ENCODE data around the gene STMP1. TPM values are rescaled to one million over a fixed set of nuclear protein-coding genes. Genes with fewer than 3 reads are reported as not detected.

Gene STMP1
- polyA plus RNA-seq, 1 of the 3 experiments (the other 2 are of a cell fraction), result 26.0 TPM

DNA sequence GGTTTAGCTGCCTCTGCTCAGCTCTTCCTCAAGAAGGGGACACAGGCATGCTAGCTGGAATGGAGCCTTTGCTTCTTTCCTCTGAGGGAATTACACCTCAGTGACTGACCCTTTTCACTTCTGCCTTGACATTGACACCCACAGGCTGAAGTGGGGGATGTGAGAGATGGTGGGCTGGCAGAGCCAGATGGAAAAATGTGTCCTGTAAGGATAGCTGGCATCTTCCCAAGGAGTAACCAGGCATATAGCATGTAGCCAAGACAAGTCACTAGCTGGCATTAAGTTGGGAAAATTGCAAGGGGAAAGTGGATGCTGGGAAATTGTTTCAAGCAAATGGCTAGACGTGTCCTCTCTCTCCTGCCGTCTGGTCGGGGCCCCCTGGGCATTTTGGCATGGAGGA is 19.9 kb downstream of the STMP1 start:
- POLR2A ChIA-PET, result interaction anchor here (0.6 to 0.8 kb wide), 2 partner anchors 15 to 25 kb away, joined by 3 to 4 read pairs; no protein-coding TSS in a partner anchor
- WGBS (ENCODE audit: low lambda C conversion rate), result 65% methylated on average over 3 of the region's 3 CpGs

DNA sequence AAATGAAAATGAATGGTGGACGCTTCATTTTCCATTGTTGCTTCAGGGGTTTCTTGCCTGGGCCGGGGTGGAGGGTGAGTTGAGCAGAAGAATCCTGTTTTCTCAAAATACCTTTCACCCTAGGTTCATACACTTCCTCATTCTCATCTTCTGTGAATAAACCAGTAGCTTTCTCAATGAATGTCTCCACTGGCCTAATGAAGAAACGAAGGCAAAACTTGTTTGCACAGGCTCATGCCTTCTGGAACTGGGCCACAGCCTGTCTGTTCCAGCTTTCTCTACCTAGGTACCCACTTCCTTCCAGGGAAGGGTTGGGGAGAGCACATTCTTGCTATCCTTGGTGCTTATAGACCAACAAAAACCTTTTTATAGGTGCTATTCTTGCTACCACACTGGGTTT is 21.3 kb downstream of the STMP1 start:
- no peaks in the 10 kb centered on the region for H3K9me2 ChIP-seq
- peak overlapping the region; percentile 56 for H3K4me2 ChIP-seq
- 0 out of 4 replicates have a peak overlapping the region, but pooled peaks of 1 of the 2 experiments have one; percentile 1 for H3K4me3 ChIP-seq (ENCODE audit: low read depth in 2 of 2, low read length in 1 of 2)
- no peak for DNase-seq
- no peaks in the 10 kb centered on the region for H3K9me3 ChIP-seq
- peak overlapping the region; percentile 16; the same call in 1 of the 2 replicates for H3K9ac ChIP-seq
- peaks cover 41 to 44% of the 10 kb centered on the region in 2 experiments for H3K4me1 ChIP-seq (ENCODE audit: control insufficient read depth in 1 of 2, insufficient read depth in 2 of 2, low read depth in 1 of 2, low read length in 1 of 2)
- 93% methylated on average over 3 of the region's 3 CpGs for WGBS (ENCODE audit: low lambda C conversion rate)
- ChIA-PET POLR2A (interaction anchor here (1.1 kb wide), 1 partner anchor 373 kb away, joined by 3 read pairs; no protein-coding TSS in a partner anchor), CTCF (interaction anchor here (0.6 to 2.3 kb wide), 4 partner anchors 7 to 54 kb away, joined by 3 to 15 read pairs (median 4); no protein-coding TSS in a partner anchor)
- H3K36me3 ChIP-seq (replicated peaks in 1 of 2; ENCODE audit: control insufficient read depth in 1 of 2, insufficient read depth in 2 of 2, low read length in 1 of 2), result peaks cover 5 to 22% of the 10 kb centered on the region in 2 experiments
- no peaks in the 10 kb centered on the region; the same call in 1 of the 2 replicates for H4K20me1 ChIP-seq (ENCODE audit: insufficient read depth)
- H3K79me2 ChIP-seq (ENCODE audit: insufficient read depth), result peaks cover 98% of the 10 kb centered on the region
- no peaks in the 10 kb centered on the region for H3K27me3 ChIP-seq (ENCODE audit: insufficient read depth)
- peak overlapping the region; percentile 39 to 59 for H3K27ac ChIP-seq (ENCODE audit: low read depth in 2 of 2, low read length in 1 of 2)
- no peak overlapping the region for H2AFZ ChIP-seq (ENCODE audit: low read depth)
- H3F3A ChIP-seq (replicated peaks; ENCODE audit: insufficient read depth), result peaks cover 23% of the 10 kb centered on the region
- no peak for TF ChIP-seq RAD21 (IDR thresholded peaks at IDR 0.05; ENCODE audit: low read length)
- no peak for TF ChIP-seq POLR2AphosphoS5 (IDR thresholded peaks at IDR 0.05; ENCODE audit: low read depth, low read length)
- TF ChIP-seq CHD2 (IDR thresholded peaks at IDR 0.05; ENCODE audit: low read length, partially characterized antibody), result no peak
- TF ChIP-seq JUND (IDR thresholded peaks at IDR 0.05), result no peak
- TF ChIP-seq, protein P1, sequence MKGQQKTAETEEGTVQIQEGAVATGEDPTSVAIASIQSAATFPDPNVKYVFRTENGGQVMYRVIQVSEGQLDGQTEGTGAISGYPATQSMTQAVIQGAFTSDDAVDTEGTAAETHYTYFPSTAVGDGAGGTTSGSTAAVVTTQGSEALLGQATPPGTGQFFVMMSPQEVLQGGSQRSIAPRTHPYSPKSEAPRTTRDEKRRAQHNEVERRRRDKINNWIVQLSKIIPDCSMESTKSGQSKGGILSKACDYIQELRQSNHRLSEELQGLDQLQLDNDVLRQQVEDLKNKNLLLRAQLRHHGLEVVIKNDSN (IDR thresholded peaks at IDR 0.05; ENCODE audit: borderline replicate concordance, low read depth), result no peak
- no peak for TF ChIP-seq NFIC (IDR thresholded peaks at IDR 0.05; ENCODE audit: borderline replicate concordance)
- no peak for TF ChIP-seq TCF12 (IDR thresholded peaks at IDR 0.05)
- no peak for TF ChIP-seq FOSL2 (IDR thresholded peaks at IDR 0.05; ENCODE audit: borderline replicate concordance, low read depth)
- TF ChIP-seq, protein P2, sequence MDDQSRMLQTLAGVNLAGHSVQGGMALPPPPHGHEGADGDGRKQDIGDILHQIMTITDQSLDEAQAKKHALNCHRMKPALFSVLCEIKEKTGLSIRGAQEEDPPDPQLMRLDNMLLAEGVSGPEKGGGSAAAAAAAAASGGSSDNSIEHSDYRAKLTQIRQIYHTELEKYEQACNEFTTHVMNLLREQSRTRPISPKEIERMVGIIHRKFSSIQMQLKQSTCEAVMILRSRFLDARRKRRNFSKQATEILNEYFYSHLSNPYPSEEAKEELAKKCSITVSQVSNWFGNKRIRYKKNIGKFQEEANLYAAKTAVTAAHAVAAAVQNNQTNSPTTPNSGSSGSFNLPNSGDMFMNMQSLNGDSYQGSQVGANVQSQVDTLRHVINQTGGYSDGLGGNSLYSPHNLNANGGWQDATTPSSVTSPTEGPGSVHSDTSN (IDR thresholded peaks at IDR 0.05), result no peak
- TF ChIP-seq RXRA (IDR thresholded peaks at IDR 0.05; ENCODE audit: borderline replicate concordance, low read depth), result no peak
- no peak for TF ChIP-seq EZH2phosphoT487 (IDR thresholded peaks at IDR 0.05; ENCODE audit: borderline replicate concordance, low read depth)
- no peak for TF ChIP-seq MEF2A (IDR thresholded peaks at IDR 0.05; ENCODE audit: borderline replicate concordance, low read depth)
- TF ChIP-seq, protein P3, sequence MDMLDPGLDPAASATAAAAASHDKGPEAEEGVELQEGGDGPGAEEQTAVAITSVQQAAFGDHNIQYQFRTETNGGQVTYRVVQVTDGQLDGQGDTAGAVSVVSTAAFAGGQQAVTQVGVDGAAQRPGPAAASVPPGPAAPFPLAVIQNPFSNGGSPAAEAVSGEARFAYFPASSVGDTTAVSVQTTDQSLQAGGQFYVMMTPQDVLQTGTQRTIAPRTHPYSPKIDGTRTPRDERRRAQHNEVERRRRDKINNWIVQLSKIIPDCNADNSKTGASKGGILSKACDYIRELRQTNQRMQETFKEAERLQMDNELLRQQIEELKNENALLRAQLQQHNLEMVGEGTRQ (IDR thresholded peaks at IDR 0.05; ENCODE audit: borderline replicate concordance, low read depth, low read length), result no peak

More for the DNA sequence above, 19.9 kb downstream of the STMP1 start:
- Histone ChIP-seq H3K9ac (no peak overlapping the region), H3K27me3 (ENCODE audit: insufficient read depth) (no peaks in the 10 kb centered on the region), H3K36me3 (replicated peaks in 1 of 2; ENCODE audit: control insufficient read depth in 1 of 2, insufficient read depth in 2 of 2, low read length in 1 of 2) (peaks cover 10 to 11% of the 10 kb centered on the region in 2 experiments), H3F3A (replicated peaks; ENCODE audit: insufficient read depth) (peaks cover 33% of the 10 kb centered on the region), H3K27ac (ENCODE audit: low read depth in 2 of 2, low read length in 1 of 2) (peak overlapping the region; percentile 20 to 59; a peak in 3 of 4 replicates), H4K20me1 (ENCODE audit: insufficient read depth) (peaks cover 5% of the 10 kb centered on the region), H3K4me1 (ENCODE audit: control insufficient read depth in 1 of 2, insufficient read depth in 2 of 2, low read depth in 1 of 2, low read length in 1 of 2) (peaks cover 46 to 52% of the 10 kb centered on the region in 2 experiments), H3K9me3 (no peaks in the 10 kb centered on the region), H3K4me3 (ENCODE audit: low read depth in 2 of 2, low read length in 1 of 2) (no peak overlapping the region), H3K79me2 (ENCODE audit: insufficient read depth) (peaks cover 98% of the 10 kb centered on the region), H3K4me2 (peak overlapping the region; percentile 9; the same call in 1 of the 2 replicates), H2AFZ (ENCODE audit: low read depth) (no peak overlapping the region), H3K9me2 (no peaks in the 10 kb centered on the region)
- no peak for DNase-seq
- peak; percentile 48; the same call in 1 of the 2 replicates for TF ChIP-seq NFIC (IDR thresholded peaks at IDR 0.05; ENCODE audit: borderline replicate concordance)
- TF ChIP-seq, protein P4, sequence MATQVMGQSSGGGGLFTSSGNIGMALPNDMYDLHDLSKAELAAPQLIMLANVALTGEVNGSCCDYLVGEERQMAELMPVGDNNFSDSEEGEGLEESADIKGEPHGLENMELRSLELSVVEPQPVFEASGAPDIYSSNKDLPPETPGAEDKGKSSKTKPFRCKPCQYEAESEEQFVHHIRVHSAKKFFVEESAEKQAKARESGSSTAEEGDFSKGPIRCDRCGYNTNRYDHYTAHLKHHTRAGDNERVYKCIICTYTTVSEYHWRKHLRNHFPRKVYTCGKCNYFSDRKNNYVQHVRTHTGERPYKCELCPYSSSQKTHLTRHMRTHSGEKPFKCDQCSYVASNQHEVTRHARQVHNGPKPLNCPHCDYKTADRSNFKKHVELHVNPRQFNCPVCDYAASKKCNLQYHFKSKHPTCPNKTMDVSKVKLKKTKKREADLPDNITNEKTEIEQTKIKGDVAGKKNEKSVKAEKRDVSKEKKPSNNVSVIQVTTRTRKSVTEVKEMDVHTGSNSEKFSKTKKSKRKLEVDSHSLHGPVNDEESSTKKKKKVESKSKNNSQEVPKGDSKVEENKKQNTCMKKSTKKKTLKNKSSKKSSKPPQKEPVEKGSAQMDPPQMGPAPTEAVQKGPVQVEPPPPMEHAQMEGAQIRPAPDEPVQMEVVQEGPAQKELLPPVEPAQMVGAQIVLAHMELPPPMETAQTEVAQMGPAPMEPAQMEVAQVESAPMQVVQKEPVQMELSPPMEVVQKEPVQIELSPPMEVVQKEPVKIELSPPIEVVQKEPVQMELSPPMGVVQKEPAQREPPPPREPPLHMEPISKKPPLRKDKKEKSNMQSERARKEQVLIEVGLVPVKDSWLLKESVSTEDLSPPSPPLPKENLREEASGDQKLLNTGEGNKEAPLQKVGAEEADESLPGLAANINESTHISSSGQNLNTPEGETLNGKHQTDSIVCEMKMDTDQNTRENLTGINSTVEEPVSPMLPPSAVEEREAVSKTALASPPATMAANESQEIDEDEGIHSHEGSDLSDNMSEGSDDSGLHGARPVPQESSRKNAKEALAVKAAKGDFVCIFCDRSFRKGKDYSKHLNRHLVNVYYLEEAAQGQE (IDR thresholded peaks at IDR 0.05; ENCODE audit: low read depth, low read length), result no peak
- TF ChIP-seq, protein P5, sequence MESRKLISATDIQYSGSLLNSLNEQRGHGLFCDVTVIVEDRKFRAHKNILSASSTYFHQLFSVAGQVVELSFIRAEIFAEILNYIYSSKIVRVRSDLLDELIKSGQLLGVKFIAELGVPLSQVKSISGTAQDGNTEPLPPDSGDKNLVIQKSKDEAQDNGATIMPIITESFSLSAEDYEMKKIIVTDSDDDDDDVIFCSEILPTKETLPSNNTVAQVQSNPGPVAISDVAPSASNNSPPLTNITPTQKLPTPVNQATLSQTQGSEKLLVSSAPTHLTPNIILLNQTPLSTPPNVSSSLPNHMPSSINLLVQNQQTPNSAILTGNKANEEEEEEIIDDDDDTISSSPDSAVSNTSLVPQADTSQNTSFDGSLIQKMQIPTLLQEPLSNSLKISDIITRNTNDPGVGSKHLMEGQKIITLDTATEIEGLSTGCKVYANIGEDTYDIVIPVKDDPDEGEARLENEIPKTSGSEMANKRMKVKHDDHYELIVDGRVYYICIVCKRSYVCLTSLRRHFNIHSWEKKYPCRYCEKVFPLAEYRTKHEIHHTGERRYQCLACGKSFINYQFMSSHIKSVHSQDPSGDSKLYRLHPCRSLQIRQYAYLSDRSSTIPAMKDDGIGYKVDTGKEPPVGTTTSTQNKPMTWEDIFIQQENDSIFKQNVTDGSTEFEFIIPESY (IDR thresholded peaks at IDR 0.05; ENCODE audit: borderline replicate concordance, low read depth), result no peak
- CTCF ChIA-PET, result interaction anchor here (0.6 to 2.2 kb wide), 7 partner anchors 9 to 328 kb away, joined by 3 to 23 read pairs (median 3); no protein-coding TSS in a partner anchor
